Measurements from ENCODE around the gene NFIA. TPM values are rescaled to one million over a fixed set of nuclear protein-coding genes. Genes with fewer than 3 reads are reported as not detected.

NFIA gene
- total and polyA plus RNA-seq, 9 of the 15 experiments (the other 6 are each of a cell fraction or from before 2014, with no cell fraction given), result 5.3 to 24.9 (median 9.8) TPM

DNA sequence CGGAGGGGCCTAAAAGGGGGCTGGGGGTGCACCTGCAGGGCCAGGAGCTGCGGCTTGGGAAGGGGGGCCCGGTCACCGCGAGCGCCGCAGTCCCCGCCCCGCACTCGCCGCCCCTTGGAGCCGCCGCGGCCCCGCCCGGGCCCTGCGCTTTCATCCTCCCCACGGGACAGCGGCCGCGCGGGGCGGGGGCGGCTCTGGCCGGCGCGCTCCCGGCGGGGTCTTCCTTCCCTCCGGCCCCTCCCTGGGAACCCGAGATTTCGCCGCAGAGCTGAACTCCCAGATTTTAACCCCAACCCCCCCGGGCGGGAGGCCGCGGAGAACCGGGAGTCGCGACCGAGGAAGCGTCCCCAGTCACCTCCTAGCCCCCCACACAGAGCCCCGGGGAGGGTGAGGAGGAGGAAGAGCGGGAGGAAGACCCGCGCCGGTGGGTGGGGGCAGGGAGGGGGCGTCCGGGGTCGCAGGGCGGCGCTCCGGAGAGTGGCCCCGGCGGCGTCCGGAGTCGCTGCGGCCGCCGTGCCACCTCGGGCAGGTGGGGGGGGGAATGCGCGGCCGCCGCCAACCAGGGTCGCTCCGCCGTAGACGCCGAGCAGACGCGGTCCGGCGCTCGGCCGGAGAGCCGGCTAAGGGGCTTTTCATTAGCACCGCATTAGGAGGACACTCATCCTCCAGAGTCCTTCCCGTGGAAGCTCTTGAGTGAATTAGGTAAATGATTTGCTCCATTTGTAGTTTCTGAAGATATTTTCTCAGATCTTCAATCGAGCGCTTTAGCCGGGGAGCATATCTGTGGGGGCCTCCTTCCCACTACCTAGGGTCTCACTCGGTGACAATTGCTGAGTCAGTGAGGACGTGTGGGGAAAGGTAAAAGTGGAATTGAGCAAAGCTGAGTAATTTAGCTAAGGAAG is 31.6 kb upstream of the NFIA start:
- Histone ChIP-seq H3K4me2 (ENCODE audit: insufficient read depth, low read length) (peak overlapping the region; percentile 81), H3K36me3 (ENCODE audit: control insufficient read depth, insufficient read depth, low read length) (no peaks in the 10 kb centered on the region), H3K9me1 (ENCODE audit: control insufficient read depth, insufficient read depth, low read length) (no peaks in the 10 kb centered on the region), H4K20me1 (replicated peaks; ENCODE audit: control insufficient read depth, insufficient read depth, low read length) (no peaks in the 10 kb centered on the region), H2AFZ (ENCODE audit: low read depth, low read length) (peak overlapping the region; percentile 88), H3K4me3 (peak overlapping the region; percentile 65), H3K27ac (ENCODE audit: extremely low read depth, low read depth, low read length) (peak overlapping the region; percentile 82), H3K27me3 (ENCODE audit: control insufficient read depth in 2 of 2, insufficient read depth in 2 of 2, low read length in 2 of 2) (no peaks in the 10 kb centered on the region), H3K79me2 (ENCODE audit: control insufficient read depth, insufficient read depth, low read length) (peaks cover 15% of the 10 kb centered on the region), H3K9me3 (replicated peaks; ENCODE audit: control insufficient read depth, insufficient read depth, low read depth, low read length) (no peaks in the 10 kb centered on the region; the same call in 1 of the 2 replicates), H3K4me1 (replicated peaks in 1 of 2; ENCODE audit: control insufficient read depth in 2 of 2, insufficient read depth in 2 of 2, low read length in 2 of 2) (peaks cover 44 to 56% of the 10 kb centered on the region in 2 experiments), H3K9ac (ENCODE audit: insufficient read depth in 1 of 2, low read depth in 2 of 2, low read length in 2 of 2) (peak overlapping the region; percentile 80 to 92)
- CTCF ChIA-PET (ENCODE audit: low intra/inter-chr PET ratio), result no interaction called here
- in situ Hi-C loops (cut with MboI), result loop anchor here (5.0 kb wide), 1 partner anchor 87 kb away; no protein-coding TSS in a partner anchor
- peak; percentile 69 to 79 (median 75) for DNase-seq (ENCODE audit: extremely low read depth in 1 of 4, low spot score in 3 of 4)
- POLR2A ChIA-PET, result interaction anchor here (0.5 to 4.3 kb wide), 24 partner anchors 8 to 347 kb away, joined by 3 to 18 read pairs (median 3); partner anchors contain the start of gene NFIA
- WGBS (ENCODE audit: insufficient coverage, low coverage, missing lambda C conversion rate), result under 1% methylated on average over 9 of the region's 85 CpGs
- intact Hi-C loops (cut with micrococcal nuclease), result loop anchor here (1.0 to 5.0 kb wide), 10 partner anchors 30 to 1387 kb away; partner anchors contain the start of gene USP1
- ATAC-seq, result peak; percentile 71
- no peak for FAIRE-seq
- no TSS peak for BruUV-seq (replicated peaks)
- TF ChIP-seq KDM1A (IDR thresholded peaks at IDR 0.05) (peak; percentile 49 to 67; a peak in 2 of 4 replicates), MAFG (tag; conservative IDR thresholded peaks at IDR 0.05) (peak; percentile 64), MAFF (IDR thresholded peaks at IDR 0.05; ENCODE audit: low read length) (peak; percentile 48; the same call in 1 of the 2 replicates), MAZ (CRISPR knock-in tag; conservative IDR thresholded peaks at IDR 0.05 in 1 of 2, IDR thresholded peaks at IDR 0.05 in 1 of 2) (peak in 1 of 2 experiments; percentile 64; a peak in 2 of 4 replicates), GATAD2B (IDR thresholded peaks at IDR 0.05; ENCODE audit: borderline replicate concordance) (0 out of 2 replicates have a peak, but pooled peaks have one; percentile 40)
- TF ChIP-seq, protein P1, sequence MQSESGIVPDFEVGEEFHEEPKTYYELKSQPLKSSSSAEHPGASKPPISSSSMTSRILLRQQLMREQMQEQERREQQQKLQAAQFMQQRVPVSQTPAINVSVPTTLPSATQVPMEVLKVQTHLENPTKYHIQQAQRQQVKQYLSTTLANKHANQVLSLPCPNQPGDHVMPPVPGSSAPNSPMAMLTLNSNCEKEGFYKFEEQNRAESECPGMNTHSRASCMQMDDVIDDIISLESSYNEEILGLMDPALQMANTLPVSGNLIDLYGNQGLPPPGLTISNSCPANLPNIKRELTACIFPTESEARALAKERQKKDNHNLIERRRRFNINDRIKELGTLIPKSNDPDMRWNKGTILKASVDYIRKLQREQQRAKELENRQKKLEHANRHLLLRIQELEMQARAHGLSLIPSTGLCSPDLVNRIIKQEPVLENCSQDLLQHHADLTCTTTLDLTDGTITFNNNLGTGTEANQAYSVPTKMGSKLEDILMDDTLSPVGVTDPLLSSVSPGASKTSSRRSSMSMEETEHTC (IDR thresholded peaks at IDR 0.05), result peak; percentile 44
- TF ChIP-seq, protein P2, sequence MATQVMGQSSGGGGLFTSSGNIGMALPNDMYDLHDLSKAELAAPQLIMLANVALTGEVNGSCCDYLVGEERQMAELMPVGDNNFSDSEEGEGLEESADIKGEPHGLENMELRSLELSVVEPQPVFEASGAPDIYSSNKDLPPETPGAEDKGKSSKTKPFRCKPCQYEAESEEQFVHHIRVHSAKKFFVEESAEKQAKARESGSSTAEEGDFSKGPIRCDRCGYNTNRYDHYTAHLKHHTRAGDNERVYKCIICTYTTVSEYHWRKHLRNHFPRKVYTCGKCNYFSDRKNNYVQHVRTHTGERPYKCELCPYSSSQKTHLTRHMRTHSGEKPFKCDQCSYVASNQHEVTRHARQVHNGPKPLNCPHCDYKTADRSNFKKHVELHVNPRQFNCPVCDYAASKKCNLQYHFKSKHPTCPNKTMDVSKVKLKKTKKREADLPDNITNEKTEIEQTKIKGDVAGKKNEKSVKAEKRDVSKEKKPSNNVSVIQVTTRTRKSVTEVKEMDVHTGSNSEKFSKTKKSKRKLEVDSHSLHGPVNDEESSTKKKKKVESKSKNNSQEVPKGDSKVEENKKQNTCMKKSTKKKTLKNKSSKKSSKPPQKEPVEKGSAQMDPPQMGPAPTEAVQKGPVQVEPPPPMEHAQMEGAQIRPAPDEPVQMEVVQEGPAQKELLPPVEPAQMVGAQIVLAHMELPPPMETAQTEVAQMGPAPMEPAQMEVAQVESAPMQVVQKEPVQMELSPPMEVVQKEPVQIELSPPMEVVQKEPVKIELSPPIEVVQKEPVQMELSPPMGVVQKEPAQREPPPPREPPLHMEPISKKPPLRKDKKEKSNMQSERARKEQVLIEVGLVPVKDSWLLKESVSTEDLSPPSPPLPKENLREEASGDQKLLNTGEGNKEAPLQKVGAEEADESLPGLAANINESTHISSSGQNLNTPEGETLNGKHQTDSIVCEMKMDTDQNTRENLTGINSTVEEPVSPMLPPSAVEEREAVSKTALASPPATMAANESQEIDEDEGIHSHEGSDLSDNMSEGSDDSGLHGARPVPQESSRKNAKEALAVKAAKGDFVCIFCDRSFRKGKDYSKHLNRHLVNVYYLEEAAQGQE (IDR thresholded peaks at IDR 0.05; ENCODE audit: borderline replicate concordance), result no peak
- TF ChIP-seq, protein P2 (CRISPR knock-in tag; IDR thresholded peaks at IDR 0.05; ENCODE audit: low read depth), result 0 out of 2 replicates have a peak, but pooled peaks have one; percentile 47
- TF ChIP-seq, protein P3, sequence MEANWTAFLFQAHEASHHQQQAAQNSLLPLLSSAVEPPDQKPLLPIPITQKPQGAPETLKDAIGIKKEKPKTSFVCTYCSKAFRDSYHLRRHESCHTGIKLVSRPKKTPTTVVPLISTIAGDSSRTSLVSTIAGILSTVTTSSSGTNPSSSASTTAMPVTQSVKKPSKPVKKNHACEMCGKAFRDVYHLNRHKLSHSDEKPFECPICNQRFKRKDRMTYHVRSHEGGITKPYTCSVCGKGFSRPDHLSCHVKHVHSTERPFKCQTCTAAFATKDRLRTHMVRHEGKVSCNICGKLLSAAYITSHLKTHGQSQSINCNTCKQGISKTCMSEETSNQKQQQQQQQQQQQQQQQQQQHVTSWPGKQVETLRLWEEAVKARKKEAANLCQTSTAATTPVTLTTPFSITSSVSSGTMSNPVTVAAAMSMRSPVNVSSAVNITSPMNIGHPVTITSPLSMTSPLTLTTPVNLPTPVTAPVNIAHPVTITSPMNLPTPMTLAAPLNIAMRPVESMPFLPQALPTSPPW (CRISPR knock-in tag; IDR thresholded peaks at IDR 0.05), result peak; percentile 82
